Measurements from ENCODE around the gene IL21R. TPM values are rescaled to one million over a fixed set of nuclear protein-coding genes. Genes with fewer than 3 reads are reported as not detected.

The IL21R gene
- total and polyA plus RNA-seq, 10 of the 15 experiments (the other 5 are each of a cell fraction or from before 2014, with no cell fraction given) = 5.3 to 138 (median 82.5) TPM

GRCh38 chr16:27408012-27408601 is 6.1 kb downstream of the IL21R start (continued):
- TF ChIP-seq, protein P1, sequence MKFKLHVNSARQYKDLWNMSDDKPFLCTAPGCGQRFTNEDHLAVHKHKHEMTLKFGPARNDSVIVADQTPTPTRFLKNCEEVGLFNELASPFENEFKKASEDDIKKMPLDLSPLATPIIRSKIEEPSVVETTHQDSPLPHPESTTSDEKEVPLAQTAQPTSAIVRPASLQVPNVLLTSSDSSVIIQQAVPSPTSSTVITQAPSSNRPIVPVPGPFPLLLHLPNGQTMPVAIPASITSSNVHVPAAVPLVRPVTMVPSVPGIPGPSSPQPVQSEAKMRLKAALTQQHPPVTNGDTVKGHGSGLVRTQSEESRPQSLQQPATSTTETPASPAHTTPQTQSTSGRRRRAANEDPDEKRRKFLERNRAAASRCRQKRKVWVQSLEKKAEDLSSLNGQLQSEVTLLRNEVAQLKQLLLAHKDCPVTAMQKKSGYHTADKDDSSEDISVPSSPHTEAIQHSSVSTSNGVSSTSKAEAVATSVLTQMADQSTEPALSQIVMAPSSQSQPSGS (IDR thresholded peaks at IDR 0.05; ENCODE audit: low read length) = no peak
- TF ChIP-seq PKNOX1 (IDR thresholded peaks at IDR 0.05) = peak; percentile 96
- TF ChIP-seq ZSCAN29 (IDR thresholded peaks at IDR 0.05) = no peak
- TF ChIP-seq SIN3A (IDR thresholded peaks at IDR 0.05; ENCODE audit: low read depth, low read length) = no peak
- TF ChIP-seq JUND (IDR thresholded peaks at IDR 0.05; ENCODE audit: low read depth, low read length) = no peak
- TF ChIP-seq, protein P2, sequence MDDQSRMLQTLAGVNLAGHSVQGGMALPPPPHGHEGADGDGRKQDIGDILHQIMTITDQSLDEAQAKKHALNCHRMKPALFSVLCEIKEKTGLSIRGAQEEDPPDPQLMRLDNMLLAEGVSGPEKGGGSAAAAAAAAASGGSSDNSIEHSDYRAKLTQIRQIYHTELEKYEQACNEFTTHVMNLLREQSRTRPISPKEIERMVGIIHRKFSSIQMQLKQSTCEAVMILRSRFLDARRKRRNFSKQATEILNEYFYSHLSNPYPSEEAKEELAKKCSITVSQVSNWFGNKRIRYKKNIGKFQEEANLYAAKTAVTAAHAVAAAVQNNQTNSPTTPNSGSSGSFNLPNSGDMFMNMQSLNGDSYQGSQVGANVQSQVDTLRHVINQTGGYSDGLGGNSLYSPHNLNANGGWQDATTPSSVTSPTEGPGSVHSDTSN (IDR thresholded peaks at IDR 0.05; ENCODE audit: insufficient replicate concordance, low read depth, low read length) = peak; percentile 79
- TF ChIP-seq FOXK2 (IDR thresholded peaks at IDR 0.05) = no peak
- no peak for TF ChIP-seq MEF2A (IDR thresholded peaks at IDR 0.05; ENCODE audit: insufficient read depth, low read depth, low read length)
- TF ChIP-seq PAX5 (IDR thresholded peaks at IDR 0.05; ENCODE audit: borderline replicate concordance, low read depth, low read length) = no peak
- TF ChIP-seq, protein P3, sequence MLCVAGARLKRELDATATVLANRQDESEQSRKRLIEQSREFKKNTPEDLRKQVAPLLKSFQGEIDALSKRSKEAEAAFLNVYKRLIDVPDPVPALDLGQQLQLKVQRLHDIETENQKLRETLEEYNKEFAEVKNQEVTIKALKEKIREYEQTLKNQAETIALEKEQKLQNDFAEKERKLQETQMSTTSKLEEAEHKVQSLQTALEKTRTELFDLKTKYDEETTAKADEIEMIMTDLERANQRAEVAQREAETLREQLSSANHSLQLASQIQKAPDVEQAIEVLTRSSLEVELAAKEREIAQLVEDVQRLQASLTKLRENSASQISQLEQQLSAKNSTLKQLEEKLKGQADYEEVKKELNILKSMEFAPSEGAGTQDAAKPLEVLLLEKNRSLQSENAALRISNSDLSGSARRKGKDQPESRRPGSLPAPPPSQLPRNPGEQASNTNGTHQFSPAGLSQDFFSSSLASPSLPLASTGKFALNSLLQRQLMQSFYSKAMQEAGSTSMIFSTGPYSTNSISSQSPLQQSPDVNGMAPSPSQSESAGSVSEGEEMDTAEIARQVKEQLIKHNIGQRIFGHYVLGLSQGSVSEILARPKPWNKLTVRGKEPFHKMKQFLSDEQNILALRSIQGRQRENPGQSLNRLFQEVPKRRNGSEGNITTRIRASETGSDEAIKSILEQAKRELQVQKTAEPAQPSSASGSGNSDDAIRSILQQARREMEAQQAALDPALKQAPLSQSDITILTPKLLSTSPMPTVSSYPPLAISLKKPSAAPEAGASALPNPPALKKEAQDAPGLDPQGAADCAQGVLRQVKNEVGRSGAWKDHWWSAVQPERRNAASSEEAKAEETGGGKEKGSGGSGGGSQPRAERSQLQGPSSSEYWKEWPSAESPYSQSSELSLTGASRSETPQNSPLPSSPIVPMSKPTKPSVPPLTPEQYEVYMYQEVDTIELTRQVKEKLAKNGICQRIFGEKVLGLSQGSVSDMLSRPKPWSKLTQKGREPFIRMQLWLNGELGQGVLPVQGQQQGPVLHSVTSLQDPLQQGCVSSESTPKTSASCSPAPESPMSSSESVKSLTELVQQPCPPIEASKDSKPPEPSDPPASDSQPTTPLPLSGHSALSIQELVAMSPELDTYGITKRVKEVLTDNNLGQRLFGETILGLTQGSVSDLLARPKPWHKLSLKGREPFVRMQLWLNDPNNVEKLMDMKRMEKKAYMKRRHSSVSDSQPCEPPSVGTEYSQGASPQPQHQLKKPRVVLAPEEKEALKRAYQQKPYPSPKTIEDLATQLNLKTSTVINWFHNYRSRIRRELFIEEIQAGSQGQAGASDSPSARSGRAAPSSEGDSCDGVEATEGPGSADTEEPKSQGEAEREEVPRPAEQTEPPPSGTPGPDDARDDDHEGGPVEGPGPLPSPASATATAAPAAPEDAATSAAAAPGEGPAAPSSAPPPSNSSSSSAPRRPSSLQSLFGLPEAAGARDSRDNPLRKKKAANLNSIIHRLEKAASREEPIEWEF (IDR thresholded peaks at IDR 0.05; ENCODE audit: insufficient replicate concordance, low read depth, low read length) = no peak
- TF ChIP-seq CTCF (IDR thresholded peaks at IDR 0.05 in 2 of 3, conservative IDR thresholded peaks at IDR 0.05 in 1 of 3; ENCODE audit: control insufficient read depth in 2 of 3, extremely low read depth in 1 of 3, insufficient read depth in 1 of 3, low read depth in 3 of 3, low read length in 3 of 3) = no peak
- no peak for TF ChIP-seq BRCA1 (IDR thresholded peaks at IDR 0.05; ENCODE audit: low read depth, low read length)
- no peak for TF ChIP-seq RAD51 (IDR thresholded peaks at IDR 0.05)
- no peak for TF ChIP-seq GABPA (IDR thresholded peaks at IDR 0.05; ENCODE audit: low read depth)
- no peak for TF ChIP-seq CEBPB (IDR thresholded peaks at IDR 0.05; ENCODE audit: borderline replicate concordance in 1 of 2, low read depth in 2 of 2, low read length in 2 of 2)
- TF ChIP-seq CHD4 (IDR thresholded peaks at IDR 0.05) = no peak
- TF ChIP-seq NFYB (IDR thresholded peaks at IDR 0.05; ENCODE audit: insufficient read depth, low read depth, low read length) = no peak
- TF ChIP-seq ESRRA (IDR thresholded peaks at IDR 0.05; ENCODE audit: low read length) = no peak
- TF ChIP-seq HCFC1 (IDR thresholded peaks at IDR 0.05; ENCODE audit: low read length) = no peak; the same call in 1 of the 2 replicates
- TF ChIP-seq YY1 (IDR thresholded peaks at IDR 0.05; ENCODE audit: low read depth, low read length) = 0 out of 2 replicates have a peak, but pooled peaks have one; percentile 31
